B cell (primary cell): ENCODE data around the gene TADA2A. TPM values are rescaled to one million over a fixed set of nuclear protein-coding genes. Genes with fewer than 3 reads are reported as not detected.

Experiments used
- ATAC-seq: fragments of 200-7000 bp; cut with Tn5 transposase; one replicate; pipeline ENCODE4 v1.10.0; 2021; ENCODE audit warnings: low read depth, mild to moderate bottlenecking, moderate number of reproducible peaks, moderate library complexity
- CTCF ChIA-PET: fragments of 350-600 bp; sonication (Branson Sonifier 250); formaldehyde crosslinking; loops from one replicate; lab custom pipeline; 2021; ENCODE audit warnings: antibody characterized with exemption, inconsistent platforms; lab: Charles Lee
- POLR2A ChIA-PET: fragments of 350-600 bp; sonication (Branson Sonifier 250); formaldehyde crosslinking; loops from one replicate; lab custom pipeline; 2021; ENCODE audit warnings: antibody characterized with exemption; lab: Charles Lee
- DNase-seq: peaks from one replicate; pipeline ENCODE4 v3.0.0; 2013
- H2AFZ ChIP-seq: 2 replicates; pipeline ENCODE4 v1.6.1; 2012; ENCODE audit warnings: mild to moderate bottlenecking, low read depth, low read length; ENCODE audit not compliant: insufficient read depth, poor library complexity, severe bottlenecking
- H3K27ac ChIP-seq, 2 donors: 1 replicate in 1 of 2; 2 replicates in 1 of 2; pipeline ENCODE4 v1.5.1; 2012 to 2013; ENCODE audit warnings: low read length in 2 of 2, mild to moderate bottlenecking in 2 of 2, moderate library complexity in 1 of 2
- H3K27me3 ChIP-seq, 4 experiments: fragments of 200-600 bp in 1 of 4; sonication (generic) in 1 of 4; replicated peaks in 1 of 4; 1 replicate in 2 of 4; 2 replicates in 2 of 4; pipeline versions ENCODE4 v1.6.1 to v1.7.0; 2013 to 2016; ENCODE audit warnings: low read length in 3 of 4, mild to moderate bottlenecking in 2 of 4, mixed read lengths in 1 of 4, moderate library complexity in 1 of 4; ENCODE audit not compliant: insufficient read depth in 4 of 4, control insufficient read depth in 3 of 4; ENCODE audit errors: control extremely low read depth in 1 of 4
- H3K36me3 ChIP-seq, 2 experiments: replicated peaks in 1 of 2; 1 replicate in 1 of 2; 2 replicates in 1 of 2; pipeline versions ENCODE4 v1.6.1 to v1.7.1; 2013; ENCODE audit warnings: low read length in 1 of 2; ENCODE audit not compliant: insufficient read depth in 2 of 2, control insufficient read depth in 1 of 2; ENCODE audit errors: control extremely low read depth in 1 of 2, extremely low read depth in 1 of 2
- H3K4me1 ChIP-seq, 2 donors: fragments of 200-600 bp in 1 of 2; sonication (generic) in 1 of 2; 1 replicate in 1 of 2; 2 replicates in 1 of 2; pipeline versions ENCODE4 v1.5.1 to v1.6.1; 2013 to 2017; ENCODE audit warnings: low read length in 2 of 2; ENCODE audit not compliant: control insufficient read depth in 2 of 2, insufficient read depth in 2 of 2
- H3K4me2 ChIP-seq: replicated peaks from 2 replicates; pipeline ENCODE3; 2012; ENCODE audit warnings: mild to moderate bottlenecking, low read depth, low read length; ENCODE audit not compliant: poor library complexity, severe bottlenecking
- H3K4me3 ChIP-seq, 5 experiments: fragments of 200-600 bp in 1 of 5; sonication (generic) in 1 of 5; 1 replicate in 3 of 5; 2 replicates in 2 of 5; pipeline versions ENCODE4 v1.5.1 to v1.7.0; 2011 to 2016; ENCODE audit warnings: low read length in 4 of 5, mild to moderate bottlenecking in 4 of 5, low read depth in 2 of 5, control low read depth in 1 of 5, moderate library complexity in 1 of 5; ENCODE audit not compliant: insufficient read depth in 1 of 5; ENCODE audit errors: control extremely low read depth in 1 of 5, extremely low read depth in 1 of 5
- H3K79me2 ChIP-seq: fragments of 200-600 bp; sonication (generic); one replicate; pipeline ENCODE4 v1.6.0; 2016; ENCODE audit warnings: low read length; ENCODE audit not compliant: control insufficient read depth, insufficient read depth
- H3K9ac ChIP-seq: fragments of 200-600 bp; sonication (generic); 2 replicates; pipeline ENCODE4 v1.6.1; 2017; ENCODE audit warnings: mild to moderate bottlenecking, low read length, moderate library complexity
- H3K9me3 ChIP-seq, 3 donors: one replicate each; pipeline versions ENCODE4 v1.6.1 to v1.7.1; 2013; ENCODE audit warnings: low read length in 2 of 3; ENCODE audit not compliant: control insufficient read depth in 2 of 3, insufficient read depth in 1 of 3; ENCODE audit errors: control extremely low read depth in 1 of 3
- H4K20me1 ChIP-seq: 2 replicates; pipeline ENCODE4 v1.6.0; 2012; ENCODE audit warnings: mild to moderate bottlenecking, low read length; ENCODE audit not compliant: insufficient read depth, control insufficient read depth, poor library complexity, severe bottlenecking
- H3K27ac Mint-ChIP-seq: one replicate; pipeline ENCODE4 v1.8.0; 2021; ENCODE audit warnings: mixed read lengths
- H3K27me3 Mint-ChIP-seq: one replicate; pipeline ENCODE4 v1.8.0; 2021; ENCODE audit warnings: mixed read lengths
- H3K4me1 Mint-ChIP-seq: one replicate; pipeline ENCODE4 v1.8.0; 2021; ENCODE audit warnings: mixed read lengths
- H3K4me3 Mint-ChIP-seq: one replicate; pipeline ENCODE4 v1.8.0; 2021; ENCODE audit warnings: mixed read lengths
- H3K9me3 Mint-ChIP-seq: one replicate; pipeline ENCODE4 v1.8.0; 2022; ENCODE audit warnings: mixed read lengths; ENCODE audit not compliant: insufficient read depth
- EZH2 ChIP-seq: IDR thresholded peaks from 2 replicates; pipeline ENCODE4 v1.6.1; 2012; ENCODE audit warnings: borderline replicate concordance, low read depth, mild to moderate bottlenecking, moderate library complexity, low read length; ENCODE audit not compliant: insufficient read depth, poor library complexity, severe bottlenecking
- WGBS: methylation state at CpG from one replicate; pipeline ENCODE4 v1.1.5; 2013; ENCODE audit warnings: missing lambda C conversion rate; ENCODE audit not compliant: insufficient coverage; 5-methylcytosine and 5-hydroxymethylcytosine counted together
- intact Hi-C: fragments of 100-400 bp; cut with micrococcal nuclease; formaldehyde crosslinking; loops from one replicate; pipeline ENCODE4 v1.10.0; 2022
- polyA plus RNA-seq: library from polyadenylated mRNA; depleted of rRNA; stranded (reverse); fragments of >200 nt; gene quantifications from 2 replicates; pipeline ENCODE4 v1.2.3, GENCODE V29; 2012
- total RNA-seq, 2 donors: library from RNA; stranded (reverse); fragments of 120-200 nt in 1 of 2; gene quantifications; 1 replicate in 1 of 2; 2 replicates in 1 of 2; pipeline versions ENCODE4 v1.2.3 to v1.2.4, GENCODE V29; 2013 to 2022
- TF ChIP-seq, protein P1 (sequence below): fragments of 200-600 bp; IDR thresholded peaks from one replicate; pipeline ENCODE4 v1.8.0; 2022; ENCODE audit warnings: antibody characterized with exemption, mild to moderate bottlenecking

TADA2A gene
- total and polyA plus RNA-seq, 2 donors (not counting 1 experiment from before 2014, with no cell fraction given), result 10.9 to 43.3 TPM

DNA sequence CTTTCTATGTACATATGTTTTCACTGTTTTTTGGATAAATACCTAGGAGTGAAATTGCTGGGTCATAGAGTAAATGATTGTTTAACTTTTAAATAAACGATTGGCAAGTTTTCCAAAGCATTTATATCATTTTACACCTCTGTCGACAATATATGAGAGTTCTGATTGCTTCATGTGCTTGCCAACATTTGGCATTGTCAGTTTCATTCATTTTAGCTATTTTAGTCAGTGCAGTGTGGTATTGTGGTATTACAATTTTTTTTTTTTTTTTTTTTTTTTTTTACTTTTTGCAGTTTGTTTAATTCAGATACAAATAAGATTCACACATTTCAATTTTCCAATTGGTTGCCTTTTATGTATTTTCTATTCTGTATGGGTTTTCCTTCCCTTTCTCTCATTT is 26.0 kb downstream of the TADA2A start:
- TF ChIP-seq, protein P1, sequence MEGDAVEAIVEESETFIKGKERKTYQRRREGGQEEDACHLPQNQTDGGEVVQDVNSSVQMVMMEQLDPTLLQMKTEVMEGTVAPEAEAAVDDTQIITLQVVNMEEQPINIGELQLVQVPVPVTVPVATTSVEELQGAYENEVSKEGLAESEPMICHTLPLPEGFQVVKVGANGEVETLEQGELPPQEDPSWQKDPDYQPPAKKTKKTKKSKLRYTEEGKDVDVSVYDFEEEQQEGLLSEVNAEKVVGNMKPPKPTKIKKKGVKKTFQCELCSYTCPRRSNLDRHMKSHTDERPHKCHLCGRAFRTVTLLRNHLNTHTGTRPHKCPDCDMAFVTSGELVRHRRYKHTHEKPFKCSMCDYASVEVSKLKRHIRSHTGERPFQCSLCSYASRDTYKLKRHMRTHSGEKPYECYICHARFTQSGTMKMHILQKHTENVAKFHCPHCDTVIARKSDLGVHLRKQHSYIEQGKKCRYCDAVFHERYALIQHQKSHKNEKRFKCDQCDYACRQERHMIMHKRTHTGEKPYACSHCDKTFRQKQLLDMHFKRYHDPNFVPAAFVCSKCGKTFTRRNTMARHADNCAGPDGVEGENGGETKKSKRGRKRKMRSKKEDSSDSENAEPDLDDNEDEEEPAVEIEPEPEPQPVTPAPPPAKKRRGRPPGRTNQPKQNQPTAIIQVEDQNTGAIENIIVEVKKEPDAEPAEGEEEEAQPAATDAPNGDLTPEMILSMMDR, result no peak
- TF ChIP-seq EZH2, result no peak
- no CpG with 5 or more reads among the region's 2 CpGs for WGBS

DNA sequence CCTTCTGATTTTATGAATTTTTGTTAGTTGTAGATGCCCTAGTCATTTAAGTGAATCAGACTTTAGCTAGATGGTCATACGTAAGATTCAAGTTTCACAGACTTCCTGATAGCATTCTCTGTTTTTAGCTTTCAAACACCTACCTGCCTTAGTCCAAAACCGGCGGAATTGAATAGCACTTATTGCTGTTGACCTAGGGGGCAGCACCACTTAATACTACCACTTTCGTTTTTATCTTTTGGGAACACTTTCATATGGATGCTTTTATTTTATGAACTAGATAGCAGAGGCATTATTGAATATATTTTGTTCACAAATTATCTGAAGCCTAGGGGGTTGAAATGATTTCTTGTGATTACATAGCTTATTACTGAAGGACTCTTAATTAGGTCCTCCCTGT is 31.5 kb downstream of the TADA2A start:
- intact Hi-C loops, result no loop called here
- WGBS, result no CpG with 5 or more reads among the region's 4 CpGs
- Mint-ChIP-seq H3K27me3 (no peaks in the 10 kb centered on the region), H3K4me3 (no peak overlapping the region), H3K9me3 (no peaks in the 10 kb centered on the region), H3K4me1 (peaks cover 7% of the 10 kb centered on the region), H3K27ac (no peak overlapping the region)
- ChIA-PET POLR2A (no interaction called here), CTCF (interaction anchor here (0.9 kb wide), 1 partner anchor 19 kb away, joined by 4 read pairs; no protein-coding TSS in a partner anchor)
- Histone ChIP-seq H3K4me3 (no peak overlapping the region), H3K4me1 (peaks cover 5 to 6% of the 10 kb centered on the region in 2 donors), H3K9ac (no peak overlapping the region), H3K4me2 (no peak overlapping the region), H3K79me2 (no peaks in the 10 kb centered on the region), H3K9me3 (no peaks in the 10 kb centered on the region), H3K27ac (no peak overlapping the region), H3K27me3 (no peaks in the 10 kb centered on the region), H2AFZ (no peak overlapping the region), H4K20me1 (no peaks in the 10 kb centered on the region), H3K36me3 (peaks cover 10 to 38% of the 10 kb centered on the region in 2 experiments)
- DNase-seq (no peak), ATAC-seq (no peak)
- no peak for TF ChIP-seq EZH2
- TF ChIP-seq, protein P1, result no peak

More for the DNA sequence above, 26.0 kb downstream of the TADA2A start:
- intact Hi-C loops, result no loop called here
- POLR2A ChIA-PET, result interaction anchor here (0.7 kb wide), 1 partner anchor 887 kb away, joined by 5 read pairs; no protein-coding TSS in a partner anchor
- Histone ChIP-seq H2AFZ (no peak overlapping the region), H3K4me2 (no peak overlapping the region), H3K4me3 (no peak overlapping the region), H3K27ac (no peak overlapping the region), H4K20me1 (no peaks in the 10 kb centered on the region), H3K36me3 (peaks cover 5 to 14% of the 10 kb centered on the region in 2 experiments), H3K27me3 (no peaks in the 10 kb centered on the region), H3K9me3 (no peaks in the 10 kb centered on the region), H3K4me1 (no peaks in the 10 kb centered on the region), H3K9ac (no peak overlapping the region), H3K79me2 (no peaks in the 10 kb centered on the region)
- Mint-ChIP-seq H3K9me3 (no peaks in the 10 kb centered on the region), H3K27me3 (no peaks in the 10 kb centered on the region), H3K4me3 (no peak overlapping the region), H3K4me1 (no peaks in the 10 kb centered on the region), H3K27ac (no peak overlapping the region)
- CTCF ChIA-PET, result no interaction called here
- ATAC-seq, result no peak
- DNase-seq, result no peak
